ENCODE data around the gene SLC9A9.

- TF ChIP-seq SAFB2 (IDR thresholded peaks at IDR 0.05; ENCODE audit: borderline replicate concordance, low read depth, low read length, severe bottlenecking) (no peak), JUNB (CRISPR knock-in tag; conservative IDR thresholded peaks at IDR 0.05) (no peak), CBX1 (IDR thresholded peaks at IDR 0.05; ENCODE audit: low read depth) (no peak), NR3C1 (CRISPR knock-in tag; IDR thresholded peaks at IDR 0.05) (no peak), GTF2F1 (IDR thresholded peaks at IDR 0.05; ENCODE audit: low read depth, low read length) (no peak), ZZZ3 (IDR thresholded peaks at IDR 0.05) (no peak), KDM1A (IDR thresholded peaks at IDR 0.05) (no peak), CTCF (IDR thresholded peaks at IDR 0.05 in 2 of 3, conservative IDR thresholded peaks at IDR 0.05 in 1 of 3; ENCODE audit: insufficient read depth in 2 of 3, low read depth in 1 of 3, low read length in 3 of 3) (no peak), SMC3 (conservative IDR thresholded peaks at IDR 0.05; ENCODE audit: insufficient read depth, low read depth, low read length) (no peak), CREB1 (IDR thresholded peaks at IDR 0.05) (no peak), CREB1 (CRISPR knock-in tag; IDR thresholded peaks at IDR 0.05) (no peak), MEF2D (tag; conservative IDR thresholded peaks at IDR 0.05; ENCODE audit: low read depth) (no peak)
These were observed 484.3 kb downstream of the SLC9A9 start for GRCh38 chr3:143363949-143364348.
